Left ventricle myocardium inferior (tissue), 1 donor: ENCODE data around the gene SGMS1. TPM values are rescaled to one million over a fixed set of nuclear protein-coding genes. Genes with fewer than 3 reads are reported as not detected.
"Not testable (repeated sequence)": the region's sequence is repeated elsewhere in the genome, so short reads cannot be mapped to it uniquely, and the experiment has no call there.

Experiments used
- DNase-seq: peaks from one replicate; pipeline ENCODE4 v3.0.0-alpha.2; 2020
- H3K27ac ChIP-seq: fragments of 200-600 bp; replicated peaks from 2 replicates; pipeline ENCODE4 v1.8.0; 2021
- H3K27me3 ChIP-seq: fragments of 200-600 bp; 2 replicates; pipeline ENCODE4 v1.8.0; 2021; ENCODE audit warnings: low read depth
- H3K36me3 ChIP-seq: fragments of 200-600 bp; 2 replicates; pipeline ENCODE4 v1.8.0; 2021
- H3K4me1 ChIP-seq: fragments of 200-600 bp; 2 replicates; pipeline ENCODE4 v1.8.0; 2021
- H3K4me3 ChIP-seq: fragments of 200-600 bp; 2 replicates; pipeline ENCODE4 v1.8.0; 2021; ENCODE audit warnings: mild to moderate bottlenecking, moderate library complexity
- H3K9me3 ChIP-seq: fragments of 200-600 bp; replicated peaks from 2 replicates; pipeline ENCODE4 v1.8.0; 2021
- CTCF ChIP-seq: fragments of 200-600 bp; IDR thresholded peaks from 2 replicates; pipeline ENCODE4 v1.8.0; 2021; ENCODE audit warnings: antibody characterized with exemption, mild to moderate bottlenecking, borderline replicate concordance
- intact Hi-C: fragments of 100-400 bp; cut with micrococcal nuclease; formaldehyde crosslinking; loops from one replicate; pipeline ENCODE4 v1.11.0; 2022
- total RNA-seq: library from RNA; stranded (reverse); fragmentation: NEBNext Ultra II Directional; extraction: Animal tissue kit (Norgen Biotek cat#: 25700); gene quantifications from one replicate; pipeline ENCODE4 v1.2.1, GENCODE V29; 2021
- donor health status: DM: no; HTN: yes; CAD: no; lungs with severe emphysema.

SGMS1 gene
- total RNA-seq, 1 donor from 2014 or later = 18.6 TPM

DNA sequence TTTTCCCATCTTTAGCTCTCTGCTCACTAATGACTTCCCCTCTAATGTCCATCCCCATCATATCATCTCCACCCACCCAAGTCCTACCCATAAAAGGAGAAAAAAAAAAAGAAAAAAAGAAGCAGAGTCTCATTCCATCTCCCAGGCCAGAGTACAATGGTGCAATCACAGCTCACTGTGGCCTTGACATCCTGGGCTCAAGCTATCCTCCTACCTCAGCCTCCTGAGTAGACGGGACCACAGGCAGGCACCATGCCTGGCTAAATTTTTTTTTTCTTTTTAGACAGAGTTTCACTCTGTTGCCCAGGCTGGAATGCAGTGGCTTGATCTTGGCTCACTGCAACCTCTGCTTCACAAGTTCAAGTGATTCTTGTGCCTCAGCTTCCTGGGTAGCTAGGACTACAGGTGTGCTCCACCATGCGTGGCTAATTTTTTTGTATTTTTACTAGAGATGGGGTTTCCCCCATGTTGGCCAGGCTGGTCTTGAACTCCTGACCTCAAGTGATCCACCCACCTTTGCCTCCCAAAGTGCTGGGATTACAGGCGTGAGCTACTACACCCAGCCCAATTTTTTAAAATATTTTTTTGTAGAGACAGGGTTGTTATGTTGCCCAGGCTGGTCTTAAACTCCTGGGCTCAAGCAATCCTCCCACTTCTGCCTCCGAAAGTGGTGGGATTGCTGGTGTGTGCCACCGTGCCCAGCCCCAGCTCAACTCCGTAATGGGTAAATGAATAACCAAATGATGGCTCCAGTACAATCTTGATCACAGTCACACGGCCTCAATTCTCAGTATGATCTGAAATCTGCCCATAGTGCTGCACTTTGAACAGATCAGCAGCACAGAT is 24.6 kb upstream of the SGMS1 start:
- intact Hi-C loops = no loop called here
- H3K4me1 ChIP-seq = peaks cover 7% of the 10 kb centered on the region
- no peak for TF ChIP-seq CTCF
- no peaks in the 10 kb centered on the region for H3K9me3 ChIP-seq
- H3K36me3 ChIP-seq = no peaks in the 10 kb centered on the region
- H3K4me3 ChIP-seq = no peak overlapping the region
- H3K27ac ChIP-seq = no peak overlapping the region
- no peaks in the 10 kb centered on the region for H3K27me3 ChIP-seq
- DNase-seq = no peak

GRCh38 chr10:50647350-50647749 is 23.6 kb upstream of the SGMS1 start:
- H3K4me1 ChIP-seq, H3K4me3 ChIP-seq, intact Hi-C loops, H3K9me3 ChIP-seq, H3K27ac ChIP-seq, H3K36me3 ChIP-seq, H3K27me3 ChIP-seq, DNase-seq: not testable (repeated sequence)

DNA sequence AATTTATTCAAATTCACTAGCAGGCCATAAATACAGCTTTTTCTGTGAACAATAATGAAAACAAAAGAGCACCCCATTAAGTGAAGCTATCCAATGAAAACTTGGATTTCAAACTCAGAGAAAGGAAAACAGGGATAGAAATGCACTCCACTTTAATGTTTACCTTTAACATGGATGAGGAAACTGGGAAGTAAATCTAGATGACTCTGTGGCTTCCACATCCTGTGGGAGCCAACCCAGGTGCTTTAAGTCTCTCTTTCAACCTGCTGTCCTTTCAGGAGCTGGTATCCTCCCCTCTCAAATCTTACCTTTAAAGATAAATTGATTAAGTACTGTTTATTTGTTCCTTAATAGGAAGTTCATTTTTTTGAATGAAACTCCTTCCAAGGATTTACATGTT is 21.5 kb upstream of the SGMS1 start:
- Histone ChIP-seq H3K36me3 (no peaks in the 10 kb centered on the region), H3K9me3 (no peaks in the 10 kb centered on the region), H3K4me1 (no peaks in the 10 kb centered on the region), H3K4me3 (no peak overlapping the region), H3K27ac (no peak overlapping the region), H3K27me3 (no peaks in the 10 kb centered on the region)
- intact Hi-C loops = no loop called here
- TF ChIP-seq CTCF = no peak
- no peak for DNase-seq

GRCh38 chr10:50641626-50642025 is 17.9 kb upstream of the SGMS1 start:
- Histone ChIP-seq H3K27me3 (no peaks in the 10 kb centered on the region), H3K4me1 (no peaks in the 10 kb centered on the region), H3K36me3 (no peaks in the 10 kb centered on the region), H3K27ac (no peak overlapping the region), H3K4me3 (no peak overlapping the region), H3K9me3 (no peaks in the 10 kb centered on the region)
- DNase-seq = no peak
- TF ChIP-seq CTCF = no peak
- intact Hi-C loops = no loop called here

GRCh38 chr10:50640238-50640637 is 16.5 kb upstream of the SGMS1 start:
- no peak for DNase-seq
- H3K4me1 ChIP-seq = no peaks in the 10 kb centered on the region
- intact Hi-C loops = no loop called here
- no peak for TF ChIP-seq CTCF
- H3K27me3 ChIP-seq = no peaks in the 10 kb centered on the region
- no peak overlapping the region for H3K27ac ChIP-seq
- H3K4me3 ChIP-seq = no peak overlapping the region
- no peaks in the 10 kb centered on the region for H3K9me3 ChIP-seq
- H3K36me3 ChIP-seq = no peaks in the 10 kb centered on the region

DNA sequence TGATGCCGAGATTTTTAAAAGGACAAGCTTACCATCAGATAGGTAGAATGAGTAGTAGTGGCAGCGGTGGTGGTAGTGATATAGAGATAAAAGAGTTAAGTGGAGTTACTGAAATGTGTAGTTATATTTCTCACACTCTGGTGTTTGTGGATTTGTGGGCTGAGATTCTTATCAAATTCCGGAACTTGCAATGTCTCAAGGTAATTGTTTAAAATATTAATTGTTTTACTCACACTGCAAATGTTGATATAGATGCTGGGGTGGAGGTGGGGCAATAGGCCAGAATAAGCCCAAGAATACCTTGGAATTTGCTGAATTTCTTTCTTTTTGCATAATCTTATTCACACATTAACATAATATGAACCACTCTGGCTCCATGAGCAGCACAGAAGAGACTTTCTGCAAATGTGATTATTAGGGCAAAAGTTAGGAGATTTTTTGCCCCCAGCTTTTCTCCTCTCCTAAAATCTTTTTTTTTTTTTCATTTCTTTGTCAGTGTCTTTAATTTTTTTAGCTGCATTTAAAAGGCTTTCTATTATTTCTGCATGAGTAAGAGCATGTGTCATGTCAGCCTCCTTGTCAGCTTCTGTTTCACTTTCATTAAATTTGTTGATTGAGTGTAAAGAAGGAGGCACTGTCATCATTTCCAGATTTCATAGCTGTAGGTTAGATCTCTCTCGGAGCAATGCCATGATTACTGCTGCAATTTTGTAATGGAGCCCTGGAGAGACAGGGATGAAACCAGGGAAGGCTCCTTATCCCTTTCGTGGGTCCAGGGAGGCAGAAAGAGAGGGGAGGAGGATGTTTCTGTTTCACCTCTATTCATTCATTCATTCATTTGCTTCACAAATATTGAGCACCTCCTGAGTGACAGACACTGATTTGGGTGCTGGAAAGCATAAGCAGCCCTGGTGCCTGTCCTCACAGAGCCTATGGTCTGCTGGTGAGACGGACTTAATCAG is 13.1 kb upstream of the SGMS1 start:
- intact Hi-C loops = no loop called here
- no peak for DNase-seq
- H3K36me3 ChIP-seq = no peaks in the 10 kb centered on the region
- H3K27ac ChIP-seq = no peak overlapping the region
- no peaks in the 10 kb centered on the region for H3K9me3 ChIP-seq
- no peak for TF ChIP-seq CTCF
- no peaks in the 10 kb centered on the region for H3K27me3 ChIP-seq
- H3K4me3 ChIP-seq = no peak overlapping the region
- no peaks in the 10 kb centered on the region for H3K4me1 ChIP-seq
